ENCODE measurements around the gene NRXN3. TPM values are rescaled to one million over a fixed set of nuclear protein-coding genes. Genes with fewer than 3 reads are reported as not detected.

Gene NRXN3
- total and polyA plus RNA-seq, 2 of the 4 experiments (the other 2 are of a cell fraction): 4.8 to 25.1 TPM

DNA sequence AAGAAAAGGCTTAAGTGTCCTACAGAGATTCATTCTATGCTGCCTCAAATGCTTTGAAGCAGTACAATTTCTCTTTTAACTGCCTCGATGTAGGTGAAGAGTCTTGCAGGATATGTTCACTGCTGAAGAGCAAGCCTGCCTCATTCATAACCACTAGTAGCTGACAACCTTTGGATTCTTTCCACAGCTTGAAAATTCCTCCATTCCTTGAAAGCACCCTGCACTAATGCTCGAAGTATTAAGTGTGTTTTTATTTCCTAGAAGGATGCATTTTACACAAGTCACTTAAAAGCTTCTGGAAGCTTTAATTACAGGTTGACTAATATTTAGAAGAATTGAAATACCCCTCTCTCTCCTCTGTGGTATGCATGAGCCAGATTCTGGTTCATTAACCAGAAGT is 1611.7 kb downstream of the NRXN3 start:
- H2BK120ac ChIP-seq (ENCODE audit: low read depth, low read length): no peak overlapping the region
- BruUV-seq (replicated peaks): no TSS peak
- no peak overlapping the region for H2AFZ ChIP-seq (replicated peaks; ENCODE audit: low read length, poor library complexity)
- H3K18ac ChIP-seq (ENCODE audit: low read depth, low read length): no peak overlapping the region
- H3K4me2 ChIP-seq (ENCODE audit: low read depth, low read length): no peak overlapping the region
- no peaks in the 10 kb centered on the region for H3K4me1 ChIP-seq (ENCODE audit: control insufficient read depth, insufficient read depth, low read length)
- H3K56ac ChIP-seq (ENCODE audit: extremely low read depth, insufficient read depth, low read length): no peak overlapping the region
- no peak overlapping the region for H3K14ac ChIP-seq (replicated peaks; ENCODE audit: low read depth, low read length)
- intact Hi-C loops (cut with micrococcal nuclease): no loop called here
- dilution Hi-C loops (cut with HindIII; ENCODE audit: low sequenced_read_pairs, unreplicated experiment): no loop called here
- no peaks in the 10 kb centered on the region for H3K27me3 ChIP-seq (ENCODE audit: control insufficient read depth, insufficient read depth, low read length)
- H3K79me1 ChIP-seq (ENCODE audit: low read depth in 1 of 2, low read length in 2 of 2): no peaks in the 10 kb centered on the region
- H3K23ac ChIP-seq (ENCODE audit: low read depth, low read length): no peak overlapping the region
- H4K20me1 ChIP-seq (ENCODE audit: insufficient read depth, low read length): no peaks in the 10 kb centered on the region
- H3K9me1 ChIP-seq (ENCODE audit: insufficient read depth, low read length): no peaks in the 10 kb centered on the region
- H3K4me3 ChIP-seq (ENCODE audit: insufficient read depth, low read depth, low read length): no peak overlapping the region
- in situ Hi-C loops (cut with MboI; ENCODE audit: low sequenced_read_pairs): no loop called here
- no peak overlapping the region for H3K9ac ChIP-seq (ENCODE audit: low read depth, low read length)
- no peak overlapping the region for H3K4ac ChIP-seq (ENCODE audit: low read depth, low read length)
- no peaks in the 10 kb centered on the region for H3K36me3 ChIP-seq (ENCODE audit: control insufficient read depth, insufficient read depth, low read length)
- H2BK20ac ChIP-seq (ENCODE audit: low read depth, low read length): no peak overlapping the region
- H2BK15ac ChIP-seq (ENCODE audit: low read depth, low read length): no peak overlapping the region
- H2BK5ac ChIP-seq (ENCODE audit: low read depth, low read length, poor library complexity, severe bottlenecking): no peak overlapping the region
- H2AK9ac ChIP-seq (replicated peaks; ENCODE audit: low read depth, low read length, poor library complexity): no peak overlapping the region
- no CpG with 5 or more reads among the region's 2 CpGs for WGBS, 2 experiments (ENCODE audit: extremely low coverage in 2 of 2, insufficient read length in 1 of 2)
- DNase-seq (peak; percentile 70), ATAC-seq (ENCODE audit: low read depth) (peak; percentile 42)
- no peak overlapping the region for H2AK5ac ChIP-seq (ENCODE audit: low read depth, low read length)
- H4K8ac ChIP-seq (ENCODE audit: low read depth in 2 of 2, low read length in 2 of 2): no peak overlapping the region
- ChIA-PET CTCF (interaction anchor here (0.6 to 1.6 kb wide), 2 partner anchors 15 to 216 kb away, joined by 3 to 4 read pairs; no protein-coding TSS in a partner anchor), POLR2A (ENCODE audit: unreplicated experiment) (no interaction called here)
- no peak overlapping the region for H4K5ac ChIP-seq (ENCODE audit: low read depth, low read length)
- no peak overlapping the region for H3K27ac ChIP-seq (ENCODE audit: insufficient read depth, low read length)
- H4K91ac ChIP-seq (ENCODE audit: insufficient read depth, low read depth, low read length): no peak overlapping the region
- no peaks in the 10 kb centered on the region for H3K9me3 ChIP-seq (ENCODE audit: control insufficient read depth, insufficient read depth, low read length)
- TF ChIP-seq RAD21 (IDR thresholded peaks at IDR 0.05; ENCODE audit: low read length) (no peak), MXI1 (IDR thresholded peaks at IDR 0.05; ENCODE audit: borderline replicate concordance, low read depth, low read length) (no peak), RFX5 (IDR thresholded peaks at IDR 0.05; ENCODE audit: low read depth, low read length) (no peak), MAZ (IDR thresholded peaks at IDR 0.05; ENCODE audit: borderline replicate concordance, low read depth, low read length) (no peak), FOS (IDR thresholded peaks at IDR 0.05; ENCODE audit: low read depth, low read length) (no peak), CEBPB (IDR thresholded peaks at IDR 0.05; ENCODE audit: low read depth, low read length) (no peak), NFE2L2 (IDR thresholded peaks at IDR 0.05; ENCODE audit: low read depth, low read length) (no peak), SMC3 (IDR thresholded peaks at IDR 0.05; ENCODE audit: low read depth, low read length) (no peak)
- TF ChIP-seq, protein P1, sequence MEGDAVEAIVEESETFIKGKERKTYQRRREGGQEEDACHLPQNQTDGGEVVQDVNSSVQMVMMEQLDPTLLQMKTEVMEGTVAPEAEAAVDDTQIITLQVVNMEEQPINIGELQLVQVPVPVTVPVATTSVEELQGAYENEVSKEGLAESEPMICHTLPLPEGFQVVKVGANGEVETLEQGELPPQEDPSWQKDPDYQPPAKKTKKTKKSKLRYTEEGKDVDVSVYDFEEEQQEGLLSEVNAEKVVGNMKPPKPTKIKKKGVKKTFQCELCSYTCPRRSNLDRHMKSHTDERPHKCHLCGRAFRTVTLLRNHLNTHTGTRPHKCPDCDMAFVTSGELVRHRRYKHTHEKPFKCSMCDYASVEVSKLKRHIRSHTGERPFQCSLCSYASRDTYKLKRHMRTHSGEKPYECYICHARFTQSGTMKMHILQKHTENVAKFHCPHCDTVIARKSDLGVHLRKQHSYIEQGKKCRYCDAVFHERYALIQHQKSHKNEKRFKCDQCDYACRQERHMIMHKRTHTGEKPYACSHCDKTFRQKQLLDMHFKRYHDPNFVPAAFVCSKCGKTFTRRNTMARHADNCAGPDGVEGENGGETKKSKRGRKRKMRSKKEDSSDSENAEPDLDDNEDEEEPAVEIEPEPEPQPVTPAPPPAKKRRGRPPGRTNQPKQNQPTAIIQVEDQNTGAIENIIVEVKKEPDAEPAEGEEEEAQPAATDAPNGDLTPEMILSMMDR (conservative IDR thresholded peaks at IDR 0.05; ENCODE audit: low read depth, low read length): no peak
- TF ChIP-seq, protein P2, sequence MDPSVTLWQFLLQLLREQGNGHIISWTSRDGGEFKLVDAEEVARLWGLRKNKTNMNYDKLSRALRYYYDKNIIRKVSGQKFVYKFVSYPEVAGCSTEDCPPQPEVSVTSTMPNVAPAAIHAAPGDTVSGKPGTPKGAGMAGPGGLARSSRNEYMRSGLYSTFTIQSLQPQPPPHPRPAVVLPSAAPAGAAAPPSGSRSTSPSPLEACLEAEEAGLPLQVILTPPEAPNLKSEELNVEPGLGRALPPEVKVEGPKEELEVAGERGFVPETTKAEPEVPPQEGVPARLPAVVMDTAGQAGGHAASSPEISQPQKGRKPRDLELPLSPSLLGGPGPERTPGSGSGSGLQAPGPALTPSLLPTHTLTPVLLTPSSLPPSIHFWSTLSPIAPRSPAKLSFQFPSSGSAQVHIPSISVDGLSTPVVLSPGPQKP (IDR thresholded peaks at IDR 0.05; ENCODE audit: borderline replicate concordance, low read depth, low read length): no peak

Data from IMR-90 (cell line).